Measurements from ENCODE around the gene FRY. TPM values are rescaled to one million over a fixed set of nuclear protein-coding genes. Genes with fewer than 3 reads are reported as not detected.
"Not testable (repeated sequence)": the region's sequence is repeated elsewhere in the genome, so short reads cannot be mapped to it uniquely, and the experiment has no call there.

The FRY gene
- total RNA-seq, 1 donor from 2014 or later: 83.6 TPM

GRCh38 chr13:31986676-31987470 lies 44.7 kb upstream of the FRY start:
- DNase-seq: no peak
- H3K27me3 Mint-ChIP-seq (ENCODE audit: unreplicated experiment): no peaks in the 10 kb centered on the region
- peaks cover 3% of the 10 kb centered on the region for H3K9me3 Mint-ChIP-seq (ENCODE audit: unreplicated experiment)
- no peaks in the 10 kb centered on the region for H3K4me1 Mint-ChIP-seq (ENCODE audit: low read depth, unreplicated experiment)
- peaks cover 9% of the 10 kb centered on the region for H3K36me3 Mint-ChIP-seq (ENCODE audit: unreplicated experiment)
- H3K27ac Mint-ChIP-seq (ENCODE audit: unreplicated experiment): no peak overlapping the region
- H3K4me3 Mint-ChIP-seq (ENCODE audit: unreplicated experiment): no peak overlapping the region
- no peak for TF ChIP-seq CTCF (IDR thresholded peaks at IDR 0.05; ENCODE audit: partially characterized antibody, unreplicated experiment)

GRCh38 chr13:31987535-31988170 lies 43.9 kb upstream of the FRY start:
- Mint-ChIP-seq H3K4me3 (ENCODE audit: unreplicated experiment) (no peak overlapping the region), H3K27me3 (ENCODE audit: unreplicated experiment) (no peaks in the 10 kb centered on the region), H3K4me1 (ENCODE audit: low read depth, unreplicated experiment) (no peaks in the 10 kb centered on the region), H3K36me3 (ENCODE audit: unreplicated experiment) (peaks cover 9% of the 10 kb centered on the region), H3K9me3 (ENCODE audit: unreplicated experiment) (peaks cover 3% of the 10 kb centered on the region), H3K27ac (ENCODE audit: unreplicated experiment) (no peak overlapping the region)
- TF ChIP-seq CTCF (IDR thresholded peaks at IDR 0.05; ENCODE audit: partially characterized antibody, unreplicated experiment): no peak
- no peak for DNase-seq

- H3K9me3 Mint-ChIP-seq (ENCODE audit: unreplicated experiment); H3K4me1 Mint-ChIP-seq (ENCODE audit: low read depth, unreplicated experiment); DNase-seq; H3K36me3 Mint-ChIP-seq (ENCODE audit: unreplicated experiment); H3K4me3 Mint-ChIP-seq (ENCODE audit: unreplicated experiment); H3K27ac Mint-ChIP-seq (ENCODE audit: unreplicated experiment); H3K27me3 Mint-ChIP-seq (ENCODE audit: unreplicated experiment): not testable (repeated sequence)
These were observed 37.2 kb upstream of the FRY start for GRCh38 chr13:31994367-31994766.

GRCh38 chr13:31996601-31997000 lies 35.0 kb upstream of the FRY start:
- H3K27me3 Mint-ChIP-seq (ENCODE audit: unreplicated experiment): peaks cover 7% of the 10 kb centered on the region
- no peak overlapping the region for H3K27ac Mint-ChIP-seq (ENCODE audit: unreplicated experiment)
- no peak for TF ChIP-seq CTCF (IDR thresholded peaks at IDR 0.05; ENCODE audit: partially characterized antibody, unreplicated experiment)

GRCh38 chr13:31997641-31998040 lies 33.9 kb upstream of the FRY start:
- Mint-ChIP-seq H3K9me3 (ENCODE audit: unreplicated experiment) (peaks cover 5% of the 10 kb centered on the region), H3K36me3 (ENCODE audit: unreplicated experiment) (peaks cover 5% of the 10 kb centered on the region), H3K4me1 (ENCODE audit: low read depth, unreplicated experiment) (peaks cover 7% of the 10 kb centered on the region), H3K27ac (ENCODE audit: unreplicated experiment) (no peak overlapping the region), H3K4me3 (ENCODE audit: unreplicated experiment) (no peak overlapping the region), H3K27me3 (ENCODE audit: unreplicated experiment) (peaks cover 7% of the 10 kb centered on the region)
- DNase-seq: no peak
- TF ChIP-seq CTCF (IDR thresholded peaks at IDR 0.05; ENCODE audit: partially characterized antibody, unreplicated experiment): no peak

More at GRCh38 chr13:31996601-31997000, 35.0 kb upstream of the FRY start:
- H3K36me3 Mint-ChIP-seq (ENCODE audit: unreplicated experiment): peaks cover 5% of the 10 kb centered on the region
- peaks cover 5% of the 10 kb centered on the region for H3K9me3 Mint-ChIP-seq (ENCODE audit: unreplicated experiment)
- H3K4me1 Mint-ChIP-seq (ENCODE audit: low read depth, unreplicated experiment): peaks cover 5% of the 10 kb centered on the region
- DNase-seq: no peak
- no peak overlapping the region for H3K4me3 Mint-ChIP-seq (ENCODE audit: unreplicated experiment)
